Spleen (tissue), 11 donors: Measurements from ENCODE around the gene GPNMB. TPM values are rescaled to one million over a fixed set of nuclear protein-coding genes. Genes with fewer than 3 reads are reported as not detected.
"Not testable (repeated sequence)": the region's sequence is repeated elsewhere in the genome, so short reads cannot be mapped to it uniquely, and the experiment has no call there.

Experiments
- DNase-seq: peaks from one replicate; pipeline ENCODE4 v3.0.0-alpha.2; 2020
- H3K27ac ChIP-seq, 8 donors: fragments of 200-600 bp; sonication (generic) in 7 of 8; 1 replicate in 4 of 8; 2 replicates in 4 of 8; pipeline versions ENCODE4 v1.5.0 to v1.8.0; 2016 to 2021; ENCODE audit warnings: inconsistent platforms in 4 of 8, mild to moderate bottlenecking in 4 of 8, moderate library complexity in 1 of 8
- H3K27me3 ChIP-seq, 7 donors: fragments of 200-600 bp; sonication (generic) in 6 of 7; replicated peaks in 1 of 7; 1 replicate in 4 of 7; 2 replicates in 3 of 7; pipeline versions ENCODE4 v1.5.0 to v1.8.0; 2016 to 2021; ENCODE audit warnings: inconsistent platforms in 3 of 7, mild to moderate bottlenecking in 1 of 7
- H3K36me3 ChIP-seq, 6 donors: fragments of 200-600 bp; sonication (generic) in 5 of 6; 1 replicate in 4 of 6; 2 replicates in 2 of 6; pipeline versions ENCODE4 v1.5.0 to v1.8.0; 2016 to 2021; ENCODE audit warnings: inconsistent platforms in 2 of 6
- H3K4me1 ChIP-seq, 6 donors: fragments of 200-600 bp; sonication (generic) in 5 of 6; 1 replicate in 3 of 6; 2 replicates in 3 of 6; pipeline versions ENCODE4 v1.5.0 to v1.8.0; 2016 to 2021; ENCODE audit warnings: inconsistent platforms in 3 of 6
- H3K4me3 ChIP-seq, 8 donors: fragments of 200-600 bp; sonication (generic) in 7 of 8; 1 replicate in 4 of 8; 2 replicates in 4 of 8; pipeline versions ENCODE4 v1.5.0 to v1.8.0; 2016 to 2021; ENCODE audit warnings: inconsistent platforms in 4 of 8, mild to moderate bottlenecking in 4 of 8, moderate library complexity in 2 of 8
- H3K9me3 ChIP-seq, 8 donors: fragments of 200-600 bp; sonication (generic) in 7 of 8; 1 replicate in 4 of 8; 2 replicates in 4 of 8; pipeline versions ENCODE4 v1.5.0 to v1.8.0; 2016 to 2021; ENCODE audit warnings: inconsistent platforms in 4 of 8
- POLR2A ChIP-seq, 3 donors: fragments of 450-650 bp; IDR thresholded peaks; one replicate each; pipeline ENCODE4 v1.5.1; 2017; ENCODE audit warnings: antibody characterized with exemption in 3 of 3, mild to moderate bottlenecking in 1 of 3
- POLR2AphosphoS5 ChIP-seq, 3 donors: sonication (generic); formaldehyde crosslinking; IDR thresholded peaks; one replicate each; pipeline ENCODE4 v1.5.1; 2017; ENCODE audit warnings: antibody characterized with exemption in 3 of 3
- WGBS, 5 donors: extraction: QIAGEN DNeasy Blood & Tissue Kit in 3 of 5; methylation state at CpG; one replicate each; pipeline versions ENCODE4 v1.1.5 to v1.1.7; 2013 to 2018; 5-methylcytosine and 5-hydroxymethylcytosine counted together
- intact Hi-C: fragments of 100-400 bp; cut with DNase I; formaldehyde crosslinking; loops from one replicate; pipeline ENCODE4 v1.15.0; 2023; ENCODE audit warnings: low total_unique reads
- polyA plus RNA-seq, 3 donors: library from polyadenylated mRNA; stranded (reverse); fragments of 200-250 nt; gene quantifications; one replicate each; pipeline ENCODE4 v1.2.1, GENCODE V29; 2013
- total RNA-seq, 7 donors: library from RNA; depleted of rRNA in 3 of 7; stranded (reverse); fragments of >200 nt in 3 of 7; fragmentation: NEBNext Ultra II Directional in 4 of 7; extraction: Animal tissue kit (Norgen Biotek cat#: 25700) in 4 of 7; gene quantifications; one replicate each; pipeline versions ENCODE4 v1.1.0 to v1.2.1, GENCODE V29; 2016 to 2021
- TF ChIP-seq, protein P1 (sequence below), 11 experiments: fragments of 200-600 bp in 7 of 11; fragments of 450-650 bp in 4 of 11; sonication (generic) in 4 of 11; IDR thresholded peaks in 8 of 11; conservative IDR thresholded peaks in 3 of 11; 1 replicate in 7 of 11; 2 replicates in 4 of 11; pipeline versions ENCODE4 v1.4.0 to v1.8.0; 2016 to 2021; ENCODE audit warnings: antibody characterized with exemption in 11 of 11, inconsistent platforms in 4 of 11, mild to moderate bottlenecking in 1 of 11
- donor health status: healthy with polysubstance abuse.
- donor health status: DM: no; HTN: no; CAD: no; lungs with moderate emphysema.
- donor health status: DM: no; HTN: no; CAD: no.
- donor health status: Bipolar disorder and iron deficiency.
- donor health status: healthy.
- donor health status: DM: no; HTN: no; CAD: no.
- donor health status: DM: yes; HTN: yes; CAD: no.

The GPNMB gene
- total and polyA plus RNA-seq, 10 donors, result 8.8 to 64.8 (median 28.9) TPM

DNA sequence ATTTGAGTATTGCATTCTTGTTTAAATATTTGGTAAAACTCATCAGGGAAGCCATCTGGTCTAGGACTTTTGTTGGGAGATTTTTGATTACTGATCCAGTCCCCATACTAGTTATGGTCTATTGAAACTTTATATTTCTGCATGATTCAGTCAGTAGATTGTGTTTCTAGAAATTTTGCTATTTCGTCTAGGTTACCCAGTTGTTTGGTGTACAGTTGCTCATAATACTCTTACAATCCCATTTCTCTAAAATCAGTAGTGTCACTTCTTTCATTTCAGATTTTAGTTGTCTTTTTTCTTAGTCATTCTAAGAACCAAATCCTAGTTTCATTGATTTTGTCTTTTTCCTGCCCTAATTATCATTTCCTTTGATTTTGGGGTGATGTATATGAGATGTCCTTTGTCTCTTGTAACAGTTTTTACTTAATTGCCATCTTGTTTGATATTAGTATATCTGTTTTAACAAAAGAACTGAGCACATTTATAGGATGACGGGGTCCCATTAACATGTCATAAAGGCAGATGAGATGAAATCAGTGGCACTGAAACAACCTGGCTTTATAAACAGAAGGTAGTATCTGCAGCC, 60.5 kb downstream of the GPNMB start:
- no peaks in the 10 kb centered on the region for H3K27me3 ChIP-seq
- intact Hi-C loops, result no loop called here
- no peak overlapping the region for H3K27ac ChIP-seq
- DNase-seq, result no peak
- WGBS, 5 donors, result 88 to 93% (median 92%) methylated on average over 2 of the region's 2 CpGs
- H3K36me3 ChIP-seq, result peaks cover 0 to 87% (median 33%) of the 10 kb centered on the region in 6 donors
- TF ChIP-seq POLR2AphosphoS5 (IDR thresholded peaks at IDR 0.05), result no peak
- TF ChIP-seq, protein P1, sequence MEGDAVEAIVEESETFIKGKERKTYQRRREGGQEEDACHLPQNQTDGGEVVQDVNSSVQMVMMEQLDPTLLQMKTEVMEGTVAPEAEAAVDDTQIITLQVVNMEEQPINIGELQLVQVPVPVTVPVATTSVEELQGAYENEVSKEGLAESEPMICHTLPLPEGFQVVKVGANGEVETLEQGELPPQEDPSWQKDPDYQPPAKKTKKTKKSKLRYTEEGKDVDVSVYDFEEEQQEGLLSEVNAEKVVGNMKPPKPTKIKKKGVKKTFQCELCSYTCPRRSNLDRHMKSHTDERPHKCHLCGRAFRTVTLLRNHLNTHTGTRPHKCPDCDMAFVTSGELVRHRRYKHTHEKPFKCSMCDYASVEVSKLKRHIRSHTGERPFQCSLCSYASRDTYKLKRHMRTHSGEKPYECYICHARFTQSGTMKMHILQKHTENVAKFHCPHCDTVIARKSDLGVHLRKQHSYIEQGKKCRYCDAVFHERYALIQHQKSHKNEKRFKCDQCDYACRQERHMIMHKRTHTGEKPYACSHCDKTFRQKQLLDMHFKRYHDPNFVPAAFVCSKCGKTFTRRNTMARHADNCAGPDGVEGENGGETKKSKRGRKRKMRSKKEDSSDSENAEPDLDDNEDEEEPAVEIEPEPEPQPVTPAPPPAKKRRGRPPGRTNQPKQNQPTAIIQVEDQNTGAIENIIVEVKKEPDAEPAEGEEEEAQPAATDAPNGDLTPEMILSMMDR (IDR thresholded peaks at IDR 0.05 in 8 of 11, conservative IDR thresholded peaks at IDR 0.05 in 3 of 11), result no peak
- no peak for TF ChIP-seq POLR2A (IDR thresholded peaks at IDR 0.05)
- no peak overlapping the region for H3K4me3 ChIP-seq
- no peaks in the 10 kb centered on the region for H3K9me3 ChIP-seq
- H3K4me1 ChIP-seq, result peaks cover 3 to 48% (median 22%) of the 10 kb centered on the region in 6 donors

DNA sequence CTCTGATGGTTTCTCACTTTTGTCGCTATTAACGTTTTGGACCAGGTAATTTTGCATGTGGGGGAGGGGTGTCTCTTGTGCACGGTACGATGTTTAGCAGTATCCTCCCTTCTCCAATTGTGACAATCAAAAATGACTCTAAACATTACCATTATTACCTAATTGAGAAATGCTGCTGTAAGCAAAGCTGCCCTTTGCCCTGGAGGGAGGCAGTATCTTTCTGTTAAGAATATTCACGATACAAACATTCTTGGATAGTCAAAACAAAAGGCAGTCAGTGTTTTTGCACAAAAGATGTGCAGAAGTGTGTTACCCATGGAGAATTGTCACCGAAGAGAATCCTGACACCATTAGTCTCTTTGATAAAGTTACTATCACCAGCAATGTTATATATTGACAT, 62.2 kb downstream of the GPNMB start:
- no peak overlapping the region for H3K27ac ChIP-seq
- 86 to 93% (median 88%) methylated on average over 6 of the region's 6 CpGs for WGBS, 5 donors
- no peak for DNase-seq
- TF ChIP-seq, protein P1 (IDR thresholded peaks at IDR 0.05 in 8 of 11, conservative IDR thresholded peaks at IDR 0.05 in 3 of 11), result no peak
- TF ChIP-seq POLR2A (IDR thresholded peaks at IDR 0.05), result no peak
- no peak for TF ChIP-seq POLR2AphosphoS5 (IDR thresholded peaks at IDR 0.05)
- H3K4me1 ChIP-seq, result peaks cover 0 to 31% (median 9%) of the 10 kb centered on the region in 6 donors
- peaks cover 0 to 70% (median 33%) of the 10 kb centered on the region in 6 donors for H3K36me3 ChIP-seq
- H3K4me3 ChIP-seq, result no peak overlapping the region
- intact Hi-C loops, result no loop called here
- no peaks in the 10 kb centered on the region for H3K9me3 ChIP-seq
- H3K27me3 ChIP-seq, result no peaks in the 10 kb centered on the region

DNA sequence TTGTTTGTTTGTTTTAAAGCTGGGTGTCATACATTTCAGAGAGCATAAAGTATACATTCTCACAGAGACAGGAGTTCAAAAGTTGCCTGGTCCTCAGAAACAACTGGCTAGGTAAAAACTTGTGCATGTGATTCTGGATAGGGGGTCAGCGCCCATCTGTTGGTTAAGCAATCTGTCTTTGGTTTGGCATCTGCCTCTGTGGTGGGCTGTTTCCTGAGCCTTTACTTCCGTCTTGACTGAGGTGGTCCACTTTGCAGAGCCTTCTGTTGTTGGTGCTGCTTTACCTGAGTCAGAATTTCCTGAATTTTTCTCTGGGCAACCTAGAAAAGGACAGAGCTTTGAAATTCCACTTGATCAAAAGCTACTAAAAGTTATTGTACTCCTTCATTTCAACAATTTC, 65.6 kb downstream of the GPNMB start:
- H3K27me3 ChIP-seq, intact Hi-C loops, H3K4me3 ChIP-seq, H3K9me3 ChIP-seq, DNase-seq, H3K27ac ChIP-seq, H3K4me1 ChIP-seq: not testable (repeated sequence)
- WGBS, 5 donors, result 26 to 50% (median 42%) methylated on average over 2 of the region's 2 CpGs
- H3K36me3 ChIP-seq, result peaks cover 0 to 42% (median 30%) of the 10 kb centered on the region in 6 donors

DNA sequence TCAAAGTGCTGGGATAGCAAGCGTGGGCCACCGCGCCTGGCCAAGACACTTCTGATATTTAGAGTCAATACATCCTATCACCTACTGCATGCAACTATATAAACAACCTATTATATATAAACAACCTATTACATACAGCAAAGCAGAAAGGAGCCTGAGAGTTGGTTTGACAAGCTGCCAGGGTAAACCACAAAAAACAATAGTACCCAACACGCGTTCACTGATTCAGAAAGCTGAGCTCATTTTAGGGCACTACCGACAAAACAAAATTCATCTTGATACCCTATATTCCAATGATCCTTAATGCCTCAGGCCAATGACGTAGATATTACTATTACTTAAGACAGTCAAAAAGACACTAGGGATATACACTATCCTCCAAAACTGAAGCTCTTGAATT, 68.8 kb downstream of the GPNMB start:
- 72 to 84% (median 75%) methylated on average over 7 of the region's 7 CpGs for WGBS, 5 donors
- Histone ChIP-seq H3K9me3 (no peaks in the 10 kb centered on the region), H3K27ac (no peak overlapping the region), H3K4me3 (no peak overlapping the region), H3K4me1 (no peaks in the 10 kb centered on the region), H3K36me3 (peaks cover 0 to 10% (median 3%) of the 10 kb centered on the region in 6 donors), H3K27me3 (no peaks in the 10 kb centered on the region)
- intact Hi-C loops, result no loop called here
- TF ChIP-seq, protein P1 (IDR thresholded peaks at IDR 0.05 in 8 of 11, conservative IDR thresholded peaks at IDR 0.05 in 3 of 11), result no peak
- TF ChIP-seq POLR2AphosphoS5 (IDR thresholded peaks at IDR 0.05) (no peak), POLR2A (IDR thresholded peaks at IDR 0.05) (no peak)
- DNase-seq, result no peak

Other genes with a start within 250 kb of the GPNMB start
- 10 to 100 TPM; 40.4 to 59.0 (median 45.1) TPM for gene HYCC1, start 232.6 kb upstream of the GPNMB start, total RNA-seq
- gene HYCC1, start 232.6 kb upstream of the GPNMB start, polyA plus RNA-seq, result 1 to 10 TPM; 4.0 to 7.5 (median 5.6) TPM
- gene KLHL7, start 141.0 kb upstream of the GPNMB start, total RNA-seq, result 10 to 100 TPM; 17.5 to 31.6 (median 23.5) TPM
- 10 to 100 TPM in 2 of 3 donors, 1 to 10 TPM in 1; 8.8 to 12.3 (median 11.8) TPM for gene KLHL7, start 141.0 kb upstream of the GPNMB start, polyA plus RNA-seq
- 10 to 100 TPM; 37.1 to 51.9 (median 43.9) TPM for gene NUP42, start 64.7 kb upstream of the GPNMB start, total RNA-seq
- gene NUP42, start 64.7 kb upstream of the GPNMB start, polyA plus RNA-seq, result 10 to 100 TPM; 39.9 to 44.1 (median 43.4) TPM
- 10 to 100 TPM; 26.5 to 49.8 (median 36.2) TPM for gene MALSU1, start 52.6 kb downstream of the GPNMB start, total RNA-seq
- gene MALSU1, start 52.6 kb downstream of the GPNMB start, polyA plus RNA-seq, result 10 to 100 TPM; 18.3 to 34.2 (median 28.3) TPM
- 1 to 10 TPM; 1.0 to 6.8 (median 1.7) TPM for gene IGF2BP3, start 223.7 kb downstream of the GPNMB start, total RNA-seq
- gene IGF2BP3, start 223.7 kb downstream of the GPNMB start, polyA plus RNA-seq, result 1 to 10 TPM in 1 of 3 donors, under 1 TPM in 2; 0.17 to 2.2 (median 0.22) TPM